CD14-positive monocyte (primary cell): ENCODE results near the gene TRMU. TPM values are rescaled to one million over a fixed set of nuclear protein-coding genes. Genes with fewer than 3 reads are reported as not detected.

ENCODE experiments used
- DNase-seq, 3 donors: peaks; one replicate each; pipeline ENCODE4 v3.0.0-alpha.2; 2011 to 2022
- H2AFZ ChIP-seq: 2 replicates; pipeline ENCODE4 v1.6.0; 2012; ENCODE audit warnings: mild to moderate bottlenecking, low read depth, low read length, inconsistent platforms; ENCODE audit not compliant: insufficient read depth, poor library complexity, severe bottlenecking
- H3K27ac ChIP-seq, 2 donors: 1 replicate in 1 of 2; 2 replicates in 1 of 2; pipeline ENCODE4 v1.5.1; 2012 to 2013; ENCODE audit warnings: low read length in 2 of 2, control low read depth in 1 of 2, inconsistent platforms in 1 of 2, low read depth in 1 of 2, mild to moderate bottlenecking in 1 of 2
- H3K27me3 ChIP-seq, 2 donors: one replicate each; pipeline versions ENCODE4 v1.6.0 to v1.6.1; 2011 to 2013; ENCODE audit warnings: low read length in 2 of 2; ENCODE audit not compliant: control insufficient read depth in 2 of 2, insufficient read depth in 2 of 2
- H3K36me3 ChIP-seq, 2 donors: replicated peaks in 1 of 2; 1 replicate in 1 of 2; 2 replicates in 1 of 2; pipeline versions ENCODE4 v1.5.1 to v1.6.1; 2012 to 2013; ENCODE audit warnings: low read length in 2 of 2, control low read depth in 1 of 2, inconsistent platforms in 1 of 2, mild to moderate bottlenecking in 1 of 2; ENCODE audit not compliant: insufficient read depth in 2 of 2, control insufficient read depth in 1 of 2
- H3K4me1 ChIP-seq, 2 donors: 1 replicate in 1 of 2; 2 replicates in 1 of 2; pipeline versions ENCODE4 v1.5.1 to v1.6.1; 2012 to 2013; ENCODE audit warnings: low read length in 2 of 2, control low read depth in 1 of 2, inconsistent platforms in 1 of 2, mild to moderate bottlenecking in 1 of 2, moderate library complexity in 1 of 2; ENCODE audit not compliant: insufficient read depth in 2 of 2, control insufficient read depth in 1 of 2
- H3K4me2 ChIP-seq: replicated peaks from 2 replicates; pipeline ENCODE3; 2012; ENCODE audit warnings: low read length, moderate library complexity, mild to moderate bottlenecking; ENCODE audit not compliant: poor library complexity, severe bottlenecking; ENCODE audit errors: extremely low read depth
- H3K4me3 ChIP-seq, 3 experiments: fragments of 200-600 bp in 1 of 3; sonication (generic) in 1 of 3; replicated peaks in 1 of 3; 1 replicate in 2 of 3; 2 replicates in 1 of 3; pipeline ENCODE4 v1.5.1; 2011 to 2013; ENCODE audit warnings: low read length in 3 of 3, mild to moderate bottlenecking in 3 of 3, control low read depth in 2 of 3, low read depth in 2 of 3, inconsistent platforms in 1 of 3, moderate library complexity in 1 of 3
- H3K79me2 ChIP-seq: 2 replicates; pipeline ENCODE4 v1.6.0; 2012; ENCODE audit warnings: mild to moderate bottlenecking, control low read depth, inconsistent platforms, low read length, moderate library complexity; ENCODE audit not compliant: insufficient read depth
- H3K9ac ChIP-seq: 2 replicates; pipeline ENCODE4 v1.6.0; 2017; ENCODE audit warnings: low read length, mild to moderate bottlenecking; ENCODE audit not compliant: insufficient read depth, poor library complexity, severe bottlenecking
- H3K9me3 ChIP-seq, 2 donors: replicated peaks in 1 of 2; 1 replicate in 1 of 2; 2 replicates in 1 of 2; pipeline versions ENCODE4 v1.5.1 to v1.6.1; 2012 to 2013; ENCODE audit warnings: low read length in 2 of 2, control low read depth in 1 of 2; ENCODE audit not compliant: control insufficient read depth in 1 of 2, insufficient read depth in 1 of 2
- H4K20me1 ChIP-seq: 2 replicates; pipeline ENCODE4 v1.6.0; 2012; ENCODE audit warnings: mild to moderate bottlenecking, low read length, control low read depth, moderate library complexity; ENCODE audit not compliant: insufficient read depth
- H3K27ac Mint-ChIP-seq, 7 donors: one replicate each; pipeline ENCODE4 v1.8.0; 2020; ENCODE audit warnings: mild to moderate bottlenecking in 7 of 7, mixed read lengths in 7 of 7, moderate library complexity in 6 of 7, inconsistent platforms in 2 of 7
- H3K27me3 Mint-ChIP-seq, 3 donors: one replicate each; pipeline ENCODE4 v1.8.0; 2021 to 2022; ENCODE audit warnings: low read depth in 3 of 3, mild to moderate bottlenecking in 3 of 3, mixed read lengths in 3 of 3, moderate library complexity in 3 of 3, inconsistent platforms in 1 of 3
- H3K36me3 Mint-ChIP-seq, 2 donors: one replicate each; pipeline ENCODE4 v1.8.0; 2020; ENCODE audit warnings: mixed read lengths in 2 of 2, inconsistent platforms in 1 of 2, mild to moderate bottlenecking in 1 of 2
- H3K4me1 Mint-ChIP-seq: one replicate; pipeline ENCODE4 v1.8.0; 2020; ENCODE audit warnings: mild to moderate bottlenecking, mixed read lengths
- H3K4me3 Mint-ChIP-seq, 2 donors: one replicate each; pipeline ENCODE4 v1.8.0; 2020; ENCODE audit warnings: mild to moderate bottlenecking in 2 of 2, mixed read lengths in 2 of 2, moderate library complexity in 1 of 2
- H3K9me3 Mint-ChIP-seq, 7 donors: one replicate each; pipeline ENCODE4 v1.8.0; 2020 to 2022; ENCODE audit warnings: mixed read lengths in 7 of 7, mild to moderate bottlenecking in 6 of 7, moderate library complexity in 6 of 7, inconsistent platforms in 2 of 7
- CTCF ChIP-seq: fragments of 200-600 bp; IDR thresholded peaks from one replicate; pipeline ENCODE4 v1.8.0; 2022; ENCODE audit warnings: antibody characterized with exemption, mild to moderate bottlenecking
- WGBS: methylation state at CpG from one replicate; pipeline ENCODE4 v1.1.5; 2013; ENCODE audit warnings: missing lambda C conversion rate; ENCODE audit not compliant: insufficient coverage; 5-methylcytosine and 5-hydroxymethylcytosine counted together
- intact Hi-C, 2 donors: fragments of 100-400 bp; cut with micrococcal nuclease; formaldehyde crosslinking; loops; one replicate each; pipeline versions ENCODE4 v1.15.0 to v1.15.1; 2023
- polyA plus RNA-seq, 3 donors: library from polyadenylated mRNA; depleted of rRNA in 1 of 3; unstranded in 2 of 3; stranded (reverse) in 1 of 3; fragments of 300-500 nt in 2 of 3; fragments of >200 nt in 1 of 3; fragmentation: Illumina TruSeq in 2 of 3; gene quantifications; 1 replicate in 2 of 3; 2 replicates in 1 of 3; pipeline ENCODE4 v1.2.3, GENCODE V29; 2012 to 2021

The TRMU gene
- polyA plus RNA-seq, 3 donors: 4.7 to 32.9 (median 5.6) TPM

GRCh38 chr22:46379066-46379930, 43.8 kb downstream of the TRMU start:
- DNase-seq: no peak
- H3K27me3 ChIP-seq: peaks cover 0 to 5% of the 10 kb centered on the region in 2 donors
- H3K79me2 ChIP-seq: no peaks in the 10 kb centered on the region
- H3K4me1 Mint-ChIP-seq: peaks cover 2% of the 10 kb centered on the region
- no peak overlapping the region for H3K4me3 Mint-ChIP-seq
- H3K27ac ChIP-seq: no peak overlapping the region
- WGBS: 85% methylated on average over 13 of the region's 29 CpGs
- H3K9me3 Mint-ChIP-seq: peaks cover 11 to 26% (median 21%) of the 10 kb centered on the region in 7 donors
- peaks cover 0 to 18% of the 10 kb centered on the region in 2 donors for H3K9me3 ChIP-seq
- intact Hi-C loops: no loop called here
- no peak for TF ChIP-seq CTCF
- H3K4me2 ChIP-seq: no peak overlapping the region
- H3K9ac ChIP-seq: no peak overlapping the region
- peaks cover 5 to 16% (median 8%) of the 10 kb centered on the region in 3 donors for H3K27me3 Mint-ChIP-seq
- no peaks in the 10 kb centered on the region for H3K36me3 ChIP-seq
- H3K27ac Mint-ChIP-seq: no peak overlapping the region
- H3K36me3 Mint-ChIP-seq: peaks cover 0 to 4% of the 10 kb centered on the region in 2 donors
- H4K20me1 ChIP-seq: no peaks in the 10 kb centered on the region
- no peak overlapping the region for H2AFZ ChIP-seq
- H3K4me1 ChIP-seq: no peaks in the 10 kb centered on the region
- H3K4me3 ChIP-seq: no peak overlapping the region

GRCh38 chr22:46380069-46380468, 44.6 kb downstream of the TRMU start:
- WGBS: 94% methylated on average over 19 of the region's 19 CpGs

More at GRCh38 chr22:46380069-46380468, 44.6 kb downstream of the TRMU start:
- H3K27ac ChIP-seq: no peak overlapping the region
- H3K9me3 ChIP-seq: peaks cover 0 to 17% of the 10 kb centered on the region in 2 donors
- no peaks in the 10 kb centered on the region for H3K4me1 Mint-ChIP-seq
- no peak for DNase-seq
- H3K27ac Mint-ChIP-seq: no peak overlapping the region
- no peak for TF ChIP-seq CTCF
- peaks cover 0 to 4% of the 10 kb centered on the region in 2 donors for H3K36me3 Mint-ChIP-seq
- no peak overlapping the region for H3K4me2 ChIP-seq
- H2AFZ ChIP-seq: no peak overlapping the region
- intact Hi-C loops: no loop called here
- H3K4me1 ChIP-seq: no peaks in the 10 kb centered on the region
- no peaks in the 10 kb centered on the region for H3K27me3 ChIP-seq
- peak overlapping the region in 1 of 2 donors; percentile 27 for H3K4me3 Mint-ChIP-seq
- H3K4me3 ChIP-seq: no peak overlapping the region
- peaks cover 10 to 23% (median 21%) of the 10 kb centered on the region in 7 donors for H3K9me3 Mint-ChIP-seq
- H4K20me1 ChIP-seq: no peaks in the 10 kb centered on the region
- H3K9ac ChIP-seq: no peak overlapping the region
- H3K79me2 ChIP-seq: no peaks in the 10 kb centered on the region
- peaks cover 2 to 8% (median 6%) of the 10 kb centered on the region in 3 donors for H3K27me3 Mint-ChIP-seq
- H3K36me3 ChIP-seq: no peaks in the 10 kb centered on the region
